Measurements from ENCODE around the gene SPPL2B.

The SPPL2B gene

DNA sequence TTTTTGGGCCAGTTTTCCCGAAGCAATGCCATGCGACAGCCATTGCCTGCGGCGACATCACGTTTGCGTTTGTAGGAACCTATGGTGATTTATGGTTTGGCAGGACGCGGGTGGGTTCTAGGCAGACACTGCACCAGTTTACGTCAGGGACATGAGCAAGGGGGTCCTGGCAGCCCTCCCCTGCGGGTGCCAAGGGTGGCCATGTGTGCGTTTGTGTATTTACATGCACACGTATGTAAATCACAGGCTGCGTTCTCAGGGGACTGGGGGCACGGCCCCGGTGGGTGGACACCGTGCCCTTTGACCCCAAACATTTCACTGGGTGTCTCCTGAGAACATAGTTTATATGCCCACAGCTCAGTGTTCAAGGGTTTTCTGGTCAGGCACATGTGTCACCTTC, 22.2 kb downstream of the SPPL2B start:
- no peak for DNase-seq (ENCODE audit: low read depth, low spot score)
- TF ChIP-seq, protein P1, sequence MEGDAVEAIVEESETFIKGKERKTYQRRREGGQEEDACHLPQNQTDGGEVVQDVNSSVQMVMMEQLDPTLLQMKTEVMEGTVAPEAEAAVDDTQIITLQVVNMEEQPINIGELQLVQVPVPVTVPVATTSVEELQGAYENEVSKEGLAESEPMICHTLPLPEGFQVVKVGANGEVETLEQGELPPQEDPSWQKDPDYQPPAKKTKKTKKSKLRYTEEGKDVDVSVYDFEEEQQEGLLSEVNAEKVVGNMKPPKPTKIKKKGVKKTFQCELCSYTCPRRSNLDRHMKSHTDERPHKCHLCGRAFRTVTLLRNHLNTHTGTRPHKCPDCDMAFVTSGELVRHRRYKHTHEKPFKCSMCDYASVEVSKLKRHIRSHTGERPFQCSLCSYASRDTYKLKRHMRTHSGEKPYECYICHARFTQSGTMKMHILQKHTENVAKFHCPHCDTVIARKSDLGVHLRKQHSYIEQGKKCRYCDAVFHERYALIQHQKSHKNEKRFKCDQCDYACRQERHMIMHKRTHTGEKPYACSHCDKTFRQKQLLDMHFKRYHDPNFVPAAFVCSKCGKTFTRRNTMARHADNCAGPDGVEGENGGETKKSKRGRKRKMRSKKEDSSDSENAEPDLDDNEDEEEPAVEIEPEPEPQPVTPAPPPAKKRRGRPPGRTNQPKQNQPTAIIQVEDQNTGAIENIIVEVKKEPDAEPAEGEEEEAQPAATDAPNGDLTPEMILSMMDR (IDR thresholded peaks at IDR 0.05; ENCODE audit: insufficient read depth, low read length, missing control alignments): no peak
- no peak overlapping the region for H3K4me3 ChIP-seq (ENCODE audit: low read depth, low read length)
- POLR2A ChIA-PET: no interaction called here
- CTCF ChIA-PET: no interaction called here

DNA sequence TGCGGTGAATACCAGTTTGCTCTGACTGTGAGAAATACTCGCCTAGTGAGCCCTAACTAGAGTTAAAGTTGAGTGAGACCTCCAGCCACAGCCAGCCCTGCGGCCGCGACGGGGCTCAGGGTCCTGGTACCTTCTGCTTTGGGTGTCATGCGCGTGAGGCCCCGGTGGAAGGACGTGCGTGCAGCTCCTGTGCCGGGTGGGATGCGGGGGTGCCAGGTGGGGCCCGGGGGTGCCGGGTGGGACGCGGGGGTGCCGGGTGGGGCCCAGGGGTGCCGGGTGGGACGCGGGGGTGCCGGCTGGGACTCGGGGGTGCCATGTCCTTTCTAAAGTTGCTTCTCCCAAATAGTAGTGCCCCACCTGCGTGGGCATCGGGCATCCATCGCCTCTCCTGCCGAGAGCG, 23.1 kb downstream of the SPPL2B start:
- ChIA-PET CTCF (interaction anchor here (1.0 to 1.3 kb wide), 2 partner anchors 14 kb away, joined by 3 read pairs; no protein-coding TSS in a partner anchor), POLR2A (no interaction called here)
- H3K4me3 ChIP-seq (ENCODE audit: low read depth, low read length): no peak overlapping the region
- no peak for DNase-seq (ENCODE audit: low read depth, low spot score)
- TF ChIP-seq, protein P1 (IDR thresholded peaks at IDR 0.05; ENCODE audit: insufficient read depth, low read length, missing control alignments): no peak

DNA sequence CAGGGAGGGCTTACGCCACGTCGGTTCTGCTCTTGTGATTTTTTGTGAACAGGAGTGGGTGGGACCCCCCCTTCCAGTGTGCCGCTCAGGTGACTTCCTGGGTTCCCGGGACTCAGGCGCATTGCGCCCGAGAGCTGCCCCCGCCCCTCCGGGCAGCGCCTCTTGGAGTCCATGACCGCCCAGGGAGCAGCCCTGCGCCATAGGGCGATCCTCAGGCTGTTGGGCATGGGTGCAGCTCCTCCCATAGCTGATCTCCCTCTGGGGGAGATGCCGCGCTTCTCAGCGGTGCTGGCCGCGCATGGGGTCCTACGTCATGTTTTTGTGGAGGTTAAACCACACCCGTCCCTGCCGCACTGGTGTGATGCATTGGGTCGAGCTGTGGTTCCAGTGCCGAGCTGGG, 23.6 kb downstream of the SPPL2B start:
- DNase-seq (ENCODE audit: low read depth, low spot score): no peak
- TF ChIP-seq, protein P1 (IDR thresholded peaks at IDR 0.05; ENCODE audit: insufficient read depth, low read length, missing control alignments): no peak
- H3K4me3 ChIP-seq (ENCODE audit: low read depth, low read length): no peak overlapping the region
- ChIA-PET CTCF (interaction anchor here (0.7 to 1.3 kb wide), 3 partner anchors 14 to 41 kb away, joined by 3 read pairs; no protein-coding TSS in a partner anchor), POLR2A (no interaction called here)

DNA sequence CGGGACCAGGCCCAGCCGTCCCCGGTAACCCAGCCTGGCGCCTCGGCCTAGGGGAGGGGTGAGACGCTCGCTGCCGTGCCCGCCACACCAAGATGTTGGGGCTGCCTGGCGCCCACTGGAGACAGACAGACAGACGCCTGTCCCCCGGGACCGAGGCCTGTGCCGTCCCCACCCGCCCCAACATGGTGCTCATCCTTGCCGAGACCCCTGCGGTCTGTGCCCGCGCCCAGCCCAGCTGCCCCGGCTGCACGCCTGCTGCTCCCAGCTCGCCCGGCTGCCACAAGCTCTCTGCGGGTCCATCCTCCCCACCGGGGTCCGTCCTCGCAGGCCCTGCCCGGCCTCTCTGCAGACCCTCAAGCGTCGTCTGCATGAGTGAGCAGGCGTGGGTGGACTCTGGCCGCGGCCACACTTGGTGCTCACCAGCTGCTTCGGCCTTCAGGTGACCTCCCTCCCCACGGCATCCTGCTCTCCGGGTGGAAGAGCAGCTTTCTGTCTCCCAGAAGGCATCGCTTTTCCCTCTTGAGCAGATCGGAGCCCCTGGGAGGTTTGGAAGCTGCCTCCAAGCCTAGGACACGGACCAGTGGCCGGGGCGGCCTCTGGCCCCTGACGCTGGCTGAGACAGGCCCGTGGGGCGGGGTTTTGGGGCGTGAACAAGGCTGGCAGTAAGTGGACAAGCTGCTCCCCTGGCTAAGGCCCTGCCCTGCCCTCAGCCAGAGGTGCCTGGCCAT, 24.8 kb downstream of the SPPL2B start:
- POLR2A ChIA-PET: no interaction called here
- CTCF ChIA-PET: no interaction called here
- TF ChIP-seq, protein P1 (IDR thresholded peaks at IDR 0.05; ENCODE audit: insufficient read depth, low read length, missing control alignments): no peak
- DNase-seq (ENCODE audit: low read depth, low spot score): no peak
- no peak overlapping the region for H3K4me3 ChIP-seq (ENCODE audit: low read depth, low read length)

DNA sequence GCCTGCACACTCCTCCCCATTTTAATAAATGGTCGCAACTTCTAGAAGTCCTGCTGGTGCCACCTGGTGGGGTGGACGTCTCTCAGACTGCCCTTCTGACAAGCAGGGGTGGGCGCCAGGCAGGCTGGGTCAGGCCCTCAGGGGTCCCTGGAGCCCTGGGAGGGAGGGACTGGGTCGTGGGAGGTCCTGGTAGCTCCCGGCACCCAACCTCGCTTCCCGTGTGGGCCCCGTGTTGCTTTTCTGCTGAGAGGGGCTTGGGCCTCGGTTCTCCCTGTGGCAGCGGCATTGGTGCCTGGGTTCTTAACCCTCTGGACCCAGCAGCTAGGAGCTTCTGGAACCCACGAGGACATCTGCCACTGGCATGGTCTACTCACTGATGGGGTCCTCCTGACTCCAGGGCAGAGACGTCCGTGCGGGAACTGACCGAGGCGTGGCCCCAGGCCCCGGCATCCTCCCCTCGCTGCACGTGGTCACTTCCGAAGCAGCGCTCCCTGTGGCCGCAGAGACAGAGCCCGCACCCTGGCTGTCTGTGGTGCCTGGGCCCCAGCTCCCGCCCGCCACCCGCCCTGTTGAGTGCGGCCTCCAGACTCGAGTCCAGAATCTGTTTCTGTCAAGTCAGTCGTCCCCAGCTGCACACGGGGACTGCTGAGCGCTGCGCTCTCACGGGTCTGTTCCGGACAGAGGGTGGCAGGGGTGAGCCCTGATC, 25.6 kb downstream of the SPPL2B start:
- no peak for DNase-seq (ENCODE audit: low read depth, low spot score)
- CTCF ChIA-PET: no interaction called here
- H3K4me3 ChIP-seq (ENCODE audit: low read depth, low read length): no peak overlapping the region
- TF ChIP-seq, protein P1 (IDR thresholded peaks at IDR 0.05; ENCODE audit: insufficient read depth, low read length, missing control alignments): no peak
- POLR2A ChIA-PET: no interaction called here

DNA sequence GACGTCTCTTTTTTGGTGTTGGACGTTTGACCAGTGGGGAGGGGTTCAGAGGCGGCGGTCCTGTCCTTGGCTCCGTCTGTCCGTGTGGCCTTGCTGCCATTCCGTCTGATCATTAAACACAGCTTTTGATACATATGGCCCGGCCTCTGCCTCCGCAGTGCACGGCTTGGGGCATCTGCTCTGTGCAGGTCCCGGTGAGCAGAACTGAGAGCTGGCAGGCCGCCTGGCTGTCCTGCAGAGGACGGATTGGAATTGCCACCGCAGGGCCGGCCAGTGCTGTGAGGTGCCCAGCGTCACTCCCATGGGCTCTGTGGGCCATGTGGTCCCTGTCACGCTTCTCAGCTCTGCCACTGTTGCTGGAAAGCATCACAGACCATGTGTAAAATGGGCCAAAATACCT, 26.2 kb downstream of the SPPL2B start:
- H3K4me3 ChIP-seq (ENCODE audit: low read depth, low read length): no peak overlapping the region
- ChIA-PET POLR2A (no interaction called here), CTCF (no interaction called here)
- TF ChIP-seq, protein P1 (IDR thresholded peaks at IDR 0.05; ENCODE audit: insufficient read depth, low read length, missing control alignments): no peak
- DNase-seq (ENCODE audit: low read depth, low spot score): no peak
